Activated CD8-positive, alpha-beta T cell treated with anti-CD3 and anti-CD28 coated beads for 36 hours (primary cell): ENCODE measurements around the gene SLMAP. TPM values are rescaled to one million over a fixed set of nuclear protein-coding genes. Genes with fewer than 3 reads are reported as not detected.
"Not testable (repeated sequence)": the region's sequence is repeated elsewhere in the genome, so short reads cannot be mapped to it uniquely, and the experiment has no call there.

Experiments
- ATAC-seq: fragments of 200-7000 bp; cut with Tn5 transposase; one replicate; pipeline ENCODE4 v1.10.0; 2021; ENCODE audit warnings: mild to moderate bottlenecking, moderate library complexity
- CTCF ChIA-PET: fragments of 350-600 bp; sonication (Branson Sonifier 250); formaldehyde crosslinking; loops from one replicate; lab custom pipeline; 2021; ENCODE audit warnings: antibody characterized with exemption; lab: Charles Lee
- POLR2A ChIA-PET: fragments of 350-600 bp; sonication (Branson Sonifier 250); formaldehyde crosslinking; loops from one replicate; lab custom pipeline; 2021; ENCODE audit warnings: antibody characterized with exemption; lab: Charles Lee
- DNase-seq: peaks from one replicate; pipeline ENCODE4 v3.0.0-alpha.2; 2020
- H3K27ac Mint-ChIP-seq: one replicate; pipeline ENCODE4 v1.8.0; 2021; ENCODE audit warnings: mild to moderate bottlenecking, mixed read lengths
- H3K27me3 Mint-ChIP-seq: one replicate; pipeline ENCODE4 v1.8.0; 2021; ENCODE audit warnings: mixed read lengths
- H3K36me3 Mint-ChIP-seq: one replicate; pipeline ENCODE4 v1.8.0; 2021; ENCODE audit warnings: low read depth, mixed read lengths
- H3K4me1 Mint-ChIP-seq: one replicate; pipeline ENCODE4 v1.8.0; 2021; ENCODE audit warnings: low read depth, mixed read lengths
- H3K4me3 Mint-ChIP-seq: one replicate; pipeline ENCODE4 v1.8.0; 2021; ENCODE audit warnings: mild to moderate bottlenecking, moderate library complexity, mixed read lengths
- H3K9me3 Mint-ChIP-seq: one replicate; pipeline ENCODE4 v1.8.0; 2021; ENCODE audit warnings: mixed read lengths
- intact Hi-C: fragments of 100-400 bp; cut with micrococcal nuclease; formaldehyde crosslinking; loops from one replicate; pipeline ENCODE4 v1.10.0; 2022
- total RNA-seq, 2 experiments: library from RNA; stranded (reverse); gene quantifications; one replicate each; pipeline ENCODE4 v1.2.3, GENCODE V29; 2021
- TF ChIP-seq, protein P1 (sequence below): fragments of 200-600 bp; IDR thresholded peaks from one replicate; pipeline ENCODE4 v1.8.0; 2022; ENCODE audit warnings: antibody characterized with exemption, mild to moderate bottlenecking

Gene SLMAP
- total RNA-seq, 2 experiments from 2014 or later = 45.8 to 47.3 TPM

DNA sequence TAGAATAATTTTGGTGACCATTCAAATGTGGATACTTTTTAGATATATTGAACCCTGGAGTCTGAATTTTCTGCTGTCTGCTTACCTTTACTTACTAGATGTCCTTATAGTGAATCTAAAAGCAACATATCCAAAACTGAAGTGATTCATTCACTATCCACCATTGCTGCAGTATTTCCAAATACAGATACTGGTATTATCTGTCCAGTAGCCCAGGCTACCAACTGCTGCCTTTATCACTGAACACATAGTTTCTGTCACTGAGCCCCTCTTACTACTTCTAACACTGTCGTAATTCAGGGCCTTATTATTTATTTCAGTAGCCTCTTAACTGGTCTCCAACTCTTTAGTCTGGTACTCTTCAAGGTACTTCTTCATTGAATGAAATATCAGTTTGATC lies 49.2 kb downstream of the SLMAP start:
- H3K9me3 Mint-ChIP-seq = peaks cover 3% of the 10 kb centered on the region
- H3K27me3 Mint-ChIP-seq = no peaks in the 10 kb centered on the region
- POLR2A ChIA-PET = no interaction called here
- H3K36me3 Mint-ChIP-seq = no peaks in the 10 kb centered on the region
- ATAC-seq = no peak
- TF ChIP-seq, protein P1, sequence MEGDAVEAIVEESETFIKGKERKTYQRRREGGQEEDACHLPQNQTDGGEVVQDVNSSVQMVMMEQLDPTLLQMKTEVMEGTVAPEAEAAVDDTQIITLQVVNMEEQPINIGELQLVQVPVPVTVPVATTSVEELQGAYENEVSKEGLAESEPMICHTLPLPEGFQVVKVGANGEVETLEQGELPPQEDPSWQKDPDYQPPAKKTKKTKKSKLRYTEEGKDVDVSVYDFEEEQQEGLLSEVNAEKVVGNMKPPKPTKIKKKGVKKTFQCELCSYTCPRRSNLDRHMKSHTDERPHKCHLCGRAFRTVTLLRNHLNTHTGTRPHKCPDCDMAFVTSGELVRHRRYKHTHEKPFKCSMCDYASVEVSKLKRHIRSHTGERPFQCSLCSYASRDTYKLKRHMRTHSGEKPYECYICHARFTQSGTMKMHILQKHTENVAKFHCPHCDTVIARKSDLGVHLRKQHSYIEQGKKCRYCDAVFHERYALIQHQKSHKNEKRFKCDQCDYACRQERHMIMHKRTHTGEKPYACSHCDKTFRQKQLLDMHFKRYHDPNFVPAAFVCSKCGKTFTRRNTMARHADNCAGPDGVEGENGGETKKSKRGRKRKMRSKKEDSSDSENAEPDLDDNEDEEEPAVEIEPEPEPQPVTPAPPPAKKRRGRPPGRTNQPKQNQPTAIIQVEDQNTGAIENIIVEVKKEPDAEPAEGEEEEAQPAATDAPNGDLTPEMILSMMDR = no peak
- H3K4me3 Mint-ChIP-seq = no peak overlapping the region
- CTCF ChIA-PET = no interaction called here
- H3K4me1 Mint-ChIP-seq = peaks cover 62% of the 10 kb centered on the region
- no peak for DNase-seq
- intact Hi-C loops = no loop called here
- H3K27ac Mint-ChIP-seq = peak overlapping the region; percentile 75

DNA sequence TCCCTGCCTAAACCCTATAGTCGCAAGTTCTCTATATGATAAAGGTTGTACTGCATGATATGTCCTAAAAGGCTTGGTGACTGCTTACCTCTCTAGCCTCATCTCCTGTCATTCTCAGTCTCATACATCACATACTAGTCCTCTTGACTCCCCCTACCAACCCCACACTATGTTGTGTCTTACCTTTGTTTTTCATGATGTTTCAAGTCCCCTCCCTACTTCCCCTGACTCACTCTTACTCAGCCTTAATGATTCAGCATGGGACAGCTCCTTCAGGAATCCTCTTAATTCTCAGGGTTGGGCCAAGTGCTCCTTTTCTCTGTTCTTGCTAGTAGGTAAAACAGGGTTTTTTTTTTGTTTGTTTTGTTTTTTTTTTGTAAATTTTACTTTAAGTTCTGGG lies 49.6 kb downstream of the SLMAP start:
- POLR2A ChIA-PET = no interaction called here
- DNase-seq (no peak), ATAC-seq (peak; percentile 75)
- TF ChIP-seq, protein P1 = no peak
- H3K27me3 Mint-ChIP-seq = no peaks in the 10 kb centered on the region
- CTCF ChIA-PET = no interaction called here
- H3K4me1 Mint-ChIP-seq = peaks cover 64% of the 10 kb centered on the region
- intact Hi-C loops = no loop called here
- no peak overlapping the region for H3K4me3 Mint-ChIP-seq
- H3K27ac Mint-ChIP-seq = peak overlapping the region; percentile 2
- peaks cover 3% of the 10 kb centered on the region for H3K9me3 Mint-ChIP-seq
- H3K36me3 Mint-ChIP-seq = no peaks in the 10 kb centered on the region

DNA sequence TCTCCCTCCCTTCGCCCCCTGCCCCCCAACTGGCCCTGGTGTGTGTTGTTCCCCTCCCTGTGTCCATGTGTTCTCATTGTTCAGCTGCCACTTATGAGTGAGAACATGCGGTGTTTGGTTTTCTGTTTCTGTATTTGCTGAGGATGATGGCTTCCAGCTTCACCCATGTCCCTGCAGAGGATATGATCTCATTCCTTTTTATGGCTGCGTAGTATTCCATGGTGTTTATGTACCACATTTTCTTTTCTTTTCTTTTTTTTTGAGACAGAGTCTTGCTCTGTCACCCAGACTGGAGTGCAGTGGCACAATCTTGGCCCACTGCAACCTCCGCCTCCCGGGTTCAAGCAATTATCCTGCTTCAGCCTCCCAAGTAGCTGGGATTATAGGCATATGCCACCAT lies 50.1 kb downstream of the SLMAP start:
- H3K4me1 Mint-ChIP-seq = peaks cover 64% of the 10 kb centered on the region
- intact Hi-C loops, H3K27ac Mint-ChIP-seq, H3K36me3 Mint-ChIP-seq, H3K27me3 Mint-ChIP-seq, POLR2A ChIA-PET, H3K9me3 Mint-ChIP-seq, DNase-seq, ATAC-seq, CTCF ChIA-PET, H3K4me3 Mint-ChIP-seq: not testable (repeated sequence)

DNA sequence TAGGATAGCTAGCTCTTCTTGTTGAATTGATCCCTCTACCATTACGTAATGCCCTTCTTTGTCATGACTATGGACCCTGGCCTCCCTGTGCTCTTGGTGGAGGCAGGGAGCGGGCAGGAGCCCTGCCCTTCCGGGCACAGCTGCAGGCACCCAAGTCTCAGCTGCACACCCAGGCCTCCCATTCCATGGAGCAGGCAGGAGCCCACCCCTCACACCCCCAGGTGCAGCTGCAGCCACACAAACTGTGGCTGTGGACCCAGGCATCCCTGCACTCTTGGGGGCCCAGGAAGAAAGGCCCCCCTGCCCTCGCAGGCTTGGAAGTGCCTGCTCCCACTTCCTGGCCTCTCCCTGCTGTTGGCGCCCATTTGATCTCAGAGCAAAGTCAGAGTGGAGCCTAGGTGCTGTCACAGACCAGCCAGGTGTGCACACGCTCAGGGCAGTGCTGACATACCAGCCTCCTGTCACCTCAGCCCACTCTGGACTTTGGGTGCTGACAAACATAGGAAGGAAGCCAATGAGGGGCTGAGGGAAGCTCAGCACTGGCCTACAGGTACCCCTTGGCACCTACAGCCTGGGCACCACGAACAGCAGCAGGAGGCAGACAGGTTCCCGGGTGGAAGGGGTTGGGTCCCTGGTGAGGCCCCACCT lies 53.0 kb downstream of the SLMAP start:
- no peak for ATAC-seq
- ChIA-PET CTCF (interaction anchor here (1.1 kb wide), 1 partner anchor 411 kb away, joined by 3 read pairs; no protein-coding TSS in a partner anchor), POLR2A (no interaction called here)
- intact Hi-C loops = no loop called here
- TF ChIP-seq, protein P1 = no peak
- H3K4me3 Mint-ChIP-seq = no peak overlapping the region
- H3K4me1 Mint-ChIP-seq = peaks cover 47% of the 10 kb centered on the region
- no peak for DNase-seq
- peaks cover 10% of the 10 kb centered on the region for H3K9me3 Mint-ChIP-seq
- H3K27me3 Mint-ChIP-seq = no peaks in the 10 kb centered on the region
- no peak overlapping the region for H3K27ac Mint-ChIP-seq
- peaks cover 5% of the 10 kb centered on the region for H3K36me3 Mint-ChIP-seq

DNA sequence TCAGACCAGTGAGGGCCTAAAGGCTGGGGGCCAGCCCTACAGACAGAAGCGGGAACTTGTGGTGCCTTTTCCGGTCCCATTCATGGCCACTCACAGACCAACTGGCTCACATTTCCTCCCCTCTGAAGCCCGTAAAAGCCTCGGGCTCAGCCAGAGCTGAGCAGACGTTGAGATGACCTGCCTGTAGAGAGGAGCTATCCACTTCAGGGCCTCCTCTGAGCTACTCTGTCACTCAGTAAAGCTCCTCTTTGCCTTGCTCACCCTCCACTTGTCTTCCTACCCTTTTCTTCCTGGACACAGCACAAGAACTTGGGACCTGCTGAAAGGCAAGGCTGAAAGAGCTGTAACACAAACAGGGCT lies 53.5 kb downstream of the SLMAP start:
- Mint-ChIP-seq H3K9me3 (peaks cover 10% of the 10 kb centered on the region), H3K27me3 (no peaks in the 10 kb centered on the region), H3K4me1 (peaks cover 48% of the 10 kb centered on the region), H3K4me3 (no peak overlapping the region), H3K27ac (no peak overlapping the region), H3K36me3 (peaks cover 5% of the 10 kb centered on the region)
- intact Hi-C loops = no loop called here
- TF ChIP-seq, protein P1 = no peak
- CTCF ChIA-PET = interaction anchor here (1.1 kb wide), 1 partner anchor 412 kb away, joined by 3 read pairs; no protein-coding TSS in a partner anchor
- POLR2A ChIA-PET = no interaction called here
- ATAC-seq = no peak
- no peak for DNase-seq
